Gastrocnemius medialis (tissue), 4 donors: ENCODE measurements around the gene CTIF.

ENCODE experiments used
- POLR2A ChIP-seq, 2 donors: fragments of 450-650 bp; IDR thresholded peaks; one replicate each; pipeline ENCODE4 v1.6.1; 2017; ENCODE audit warnings: antibody characterized with exemption in 2 of 2, mild to moderate bottlenecking in 2 of 2, moderate library complexity in 2 of 2
- TF ChIP-seq, protein P1 (sequence below), 5 experiments: fragments of 450-650 bp in 3 of 5; fragments of 200-600 bp in 2 of 5; sonication (generic) in 2 of 5; IDR thresholded peaks in 4 of 5; conservative IDR thresholded peaks in 1 of 5; 1 replicate in 4 of 5; 2 replicates in 1 of 5; pipeline ENCODE4 v1.5.1; 2016 to 2019; ENCODE audit warnings: antibody characterized with exemption in 5 of 5, mild to moderate bottlenecking in 3 of 5, moderate library complexity in 3 of 5

- TF ChIP-seq, protein P1, sequence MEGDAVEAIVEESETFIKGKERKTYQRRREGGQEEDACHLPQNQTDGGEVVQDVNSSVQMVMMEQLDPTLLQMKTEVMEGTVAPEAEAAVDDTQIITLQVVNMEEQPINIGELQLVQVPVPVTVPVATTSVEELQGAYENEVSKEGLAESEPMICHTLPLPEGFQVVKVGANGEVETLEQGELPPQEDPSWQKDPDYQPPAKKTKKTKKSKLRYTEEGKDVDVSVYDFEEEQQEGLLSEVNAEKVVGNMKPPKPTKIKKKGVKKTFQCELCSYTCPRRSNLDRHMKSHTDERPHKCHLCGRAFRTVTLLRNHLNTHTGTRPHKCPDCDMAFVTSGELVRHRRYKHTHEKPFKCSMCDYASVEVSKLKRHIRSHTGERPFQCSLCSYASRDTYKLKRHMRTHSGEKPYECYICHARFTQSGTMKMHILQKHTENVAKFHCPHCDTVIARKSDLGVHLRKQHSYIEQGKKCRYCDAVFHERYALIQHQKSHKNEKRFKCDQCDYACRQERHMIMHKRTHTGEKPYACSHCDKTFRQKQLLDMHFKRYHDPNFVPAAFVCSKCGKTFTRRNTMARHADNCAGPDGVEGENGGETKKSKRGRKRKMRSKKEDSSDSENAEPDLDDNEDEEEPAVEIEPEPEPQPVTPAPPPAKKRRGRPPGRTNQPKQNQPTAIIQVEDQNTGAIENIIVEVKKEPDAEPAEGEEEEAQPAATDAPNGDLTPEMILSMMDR (IDR thresholded peaks at IDR 0.05 in 4 of 5, conservative IDR thresholded peaks at IDR 0.05 in 1 of 5) = no peak
- no peak for TF ChIP-seq POLR2A (IDR thresholded peaks at IDR 0.05)
Observed at GRCh38 chr18:48612917-48613316, 74.1 kb downstream of the CTIF start.
